ENCODE data around the gene NOL4L.

- TF ChIP-seq, protein P1, sequence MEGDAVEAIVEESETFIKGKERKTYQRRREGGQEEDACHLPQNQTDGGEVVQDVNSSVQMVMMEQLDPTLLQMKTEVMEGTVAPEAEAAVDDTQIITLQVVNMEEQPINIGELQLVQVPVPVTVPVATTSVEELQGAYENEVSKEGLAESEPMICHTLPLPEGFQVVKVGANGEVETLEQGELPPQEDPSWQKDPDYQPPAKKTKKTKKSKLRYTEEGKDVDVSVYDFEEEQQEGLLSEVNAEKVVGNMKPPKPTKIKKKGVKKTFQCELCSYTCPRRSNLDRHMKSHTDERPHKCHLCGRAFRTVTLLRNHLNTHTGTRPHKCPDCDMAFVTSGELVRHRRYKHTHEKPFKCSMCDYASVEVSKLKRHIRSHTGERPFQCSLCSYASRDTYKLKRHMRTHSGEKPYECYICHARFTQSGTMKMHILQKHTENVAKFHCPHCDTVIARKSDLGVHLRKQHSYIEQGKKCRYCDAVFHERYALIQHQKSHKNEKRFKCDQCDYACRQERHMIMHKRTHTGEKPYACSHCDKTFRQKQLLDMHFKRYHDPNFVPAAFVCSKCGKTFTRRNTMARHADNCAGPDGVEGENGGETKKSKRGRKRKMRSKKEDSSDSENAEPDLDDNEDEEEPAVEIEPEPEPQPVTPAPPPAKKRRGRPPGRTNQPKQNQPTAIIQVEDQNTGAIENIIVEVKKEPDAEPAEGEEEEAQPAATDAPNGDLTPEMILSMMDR (IDR thresholded peaks at IDR 0.05; ENCODE audit: poor library complexity), result no peak
- no peak for TF ChIP-seq EZH2 (IDR thresholded peaks at IDR 0.05; ENCODE audit: borderline replicate concordance)
Measured at GRCh38 chr20:32479012-32479411, 106.1 kb downstream of the NOL4L start.
